ENCODE measurements around the gene TGFB1I1.

The TGFB1I1 gene

DNA sequence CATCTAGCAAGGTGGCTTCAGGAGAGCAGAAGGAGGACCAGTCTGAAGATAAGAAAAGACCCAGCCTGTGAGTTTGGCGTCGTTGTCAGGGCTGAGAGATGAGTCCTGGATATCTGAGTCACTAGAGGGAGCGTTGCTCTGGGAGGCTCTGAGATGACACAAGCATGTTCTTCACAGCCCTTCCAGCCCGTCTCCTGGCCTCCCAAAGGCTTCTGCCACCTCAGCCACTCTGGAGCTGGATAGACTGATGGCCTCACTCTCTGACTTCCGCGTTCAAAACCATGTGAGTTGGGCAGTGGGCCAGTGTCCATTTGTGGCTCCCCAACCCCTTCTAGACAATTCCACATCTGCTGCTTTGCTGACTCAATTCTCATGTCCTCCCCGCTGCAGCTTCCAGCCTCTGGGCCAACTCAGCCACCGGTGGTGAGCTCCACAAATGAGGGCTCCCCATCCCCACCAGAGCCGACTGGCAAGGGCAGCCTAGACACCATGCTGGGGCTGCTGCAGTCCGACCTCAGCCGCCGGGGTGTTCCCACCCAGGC is 2.3 kb downstream of the TGFB1I1 start:
- TF ChIP-seq TEAD4 (IDR thresholded peaks at IDR 0.05) (no peak), EP300 (IDR thresholded peaks at IDR 0.05; ENCODE audit: borderline replicate concordance) (no peak), FOXM1 (IDR thresholded peaks at IDR 0.05; ENCODE audit: borderline replicate concordance, low read depth) (no peak)

DNA sequence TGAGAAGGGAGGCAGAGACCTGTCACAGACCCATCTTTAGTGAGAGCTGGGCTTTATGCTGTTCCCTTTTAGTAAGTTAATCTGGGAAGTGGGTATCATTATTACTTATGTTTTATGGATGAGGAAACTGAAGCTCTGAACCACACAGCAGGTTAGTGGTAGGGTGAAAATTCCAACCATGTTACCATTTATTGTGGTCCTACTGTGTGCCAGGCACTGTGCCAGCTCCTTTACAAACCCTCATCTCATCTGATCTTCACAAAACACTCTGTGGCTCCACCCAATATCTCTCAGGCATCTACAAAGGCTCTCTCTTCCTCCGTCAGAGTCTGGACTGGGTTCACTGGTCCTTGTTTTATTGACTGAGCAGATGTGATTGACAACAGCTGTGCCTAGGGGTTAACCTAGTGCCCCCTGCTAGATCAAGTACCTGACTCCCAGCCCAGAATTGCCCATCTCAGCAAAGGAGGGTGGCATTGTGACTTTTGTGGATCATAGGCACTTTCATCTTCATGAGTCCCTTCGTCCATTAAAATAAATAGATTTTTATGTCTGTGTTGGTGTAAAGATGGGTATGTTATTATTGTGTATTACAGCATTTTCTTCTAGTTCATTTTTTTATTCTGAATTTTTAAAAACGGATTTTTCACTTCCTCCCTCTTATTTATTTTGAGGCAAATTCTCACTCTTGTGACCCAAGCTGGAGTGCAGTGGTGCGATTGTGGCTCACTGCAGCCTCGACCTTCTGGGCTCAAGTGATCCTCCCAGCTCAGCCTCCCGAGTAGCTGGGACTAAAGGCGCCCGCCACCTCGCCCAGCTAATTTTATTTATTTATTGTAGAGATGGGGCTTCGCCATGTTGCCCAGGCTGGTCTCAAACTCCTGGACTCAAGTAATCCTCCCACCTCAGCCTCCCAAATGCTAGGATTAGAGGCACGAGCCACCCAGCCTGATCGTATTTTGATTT is 3.1 kb downstream of the TGFB1I1 start:
- TF ChIP-seq FOXM1 (IDR thresholded peaks at IDR 0.05; ENCODE audit: borderline replicate concordance, low read depth), result no peak

DNA sequence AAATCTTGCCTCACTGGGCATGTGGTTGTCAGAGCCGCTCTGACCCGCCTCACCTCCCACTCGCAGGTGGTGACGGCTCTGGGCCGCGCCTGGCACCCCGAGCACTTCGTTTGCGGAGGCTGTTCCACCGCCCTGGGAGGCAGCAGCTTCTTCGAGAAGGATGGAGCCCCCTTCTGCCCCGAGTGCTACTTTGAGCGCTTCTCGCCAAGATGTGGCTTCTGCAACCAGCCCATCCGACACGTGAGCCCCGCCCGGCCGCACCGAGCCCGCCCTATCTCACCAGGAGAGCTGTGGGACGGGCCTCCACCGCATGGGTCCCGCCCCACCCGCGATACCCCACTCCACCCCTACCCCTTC is 4.0 kb downstream of the TGFB1I1 start:
- TF ChIP-seq, protein P1, sequence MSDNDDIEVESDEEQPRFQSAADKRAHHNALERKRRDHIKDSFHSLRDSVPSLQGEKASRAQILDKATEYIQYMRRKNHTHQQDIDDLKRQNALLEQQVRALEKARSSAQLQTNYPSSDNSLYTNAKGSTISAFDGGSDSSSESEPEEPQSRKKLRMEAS (IDR thresholded peaks at IDR 0.05), result no peak
- no peak for TF ChIP-seq YY1 (IDR thresholded peaks at IDR 0.05; ENCODE audit: low read depth)
- no peak for TF ChIP-seq NFIC (IDR thresholded peaks at IDR 0.05)
- no peak for TF ChIP-seq ZBTB7A (IDR thresholded peaks at IDR 0.05; ENCODE audit: low read depth)
- no peak for TF ChIP-seq RAD21 (IDR thresholded peaks at IDR 0.05; ENCODE audit: low read depth)
- TF ChIP-seq EGR1 (IDR thresholded peaks at IDR 0.05), result no peak
- TF ChIP-seq TAF1 (IDR thresholded peaks at IDR 0.05; ENCODE audit: low read depth), result no peak
- no peak for TF ChIP-seq EP300 (IDR thresholded peaks at IDR 0.05; ENCODE audit: borderline replicate concordance)
- TF ChIP-seq CREB1 (IDR thresholded peaks at IDR 0.05; ENCODE audit: low read depth), result no peak
- TF ChIP-seq TEAD4 (IDR thresholded peaks at IDR 0.05), result no peak
- TF ChIP-seq, protein P2, sequence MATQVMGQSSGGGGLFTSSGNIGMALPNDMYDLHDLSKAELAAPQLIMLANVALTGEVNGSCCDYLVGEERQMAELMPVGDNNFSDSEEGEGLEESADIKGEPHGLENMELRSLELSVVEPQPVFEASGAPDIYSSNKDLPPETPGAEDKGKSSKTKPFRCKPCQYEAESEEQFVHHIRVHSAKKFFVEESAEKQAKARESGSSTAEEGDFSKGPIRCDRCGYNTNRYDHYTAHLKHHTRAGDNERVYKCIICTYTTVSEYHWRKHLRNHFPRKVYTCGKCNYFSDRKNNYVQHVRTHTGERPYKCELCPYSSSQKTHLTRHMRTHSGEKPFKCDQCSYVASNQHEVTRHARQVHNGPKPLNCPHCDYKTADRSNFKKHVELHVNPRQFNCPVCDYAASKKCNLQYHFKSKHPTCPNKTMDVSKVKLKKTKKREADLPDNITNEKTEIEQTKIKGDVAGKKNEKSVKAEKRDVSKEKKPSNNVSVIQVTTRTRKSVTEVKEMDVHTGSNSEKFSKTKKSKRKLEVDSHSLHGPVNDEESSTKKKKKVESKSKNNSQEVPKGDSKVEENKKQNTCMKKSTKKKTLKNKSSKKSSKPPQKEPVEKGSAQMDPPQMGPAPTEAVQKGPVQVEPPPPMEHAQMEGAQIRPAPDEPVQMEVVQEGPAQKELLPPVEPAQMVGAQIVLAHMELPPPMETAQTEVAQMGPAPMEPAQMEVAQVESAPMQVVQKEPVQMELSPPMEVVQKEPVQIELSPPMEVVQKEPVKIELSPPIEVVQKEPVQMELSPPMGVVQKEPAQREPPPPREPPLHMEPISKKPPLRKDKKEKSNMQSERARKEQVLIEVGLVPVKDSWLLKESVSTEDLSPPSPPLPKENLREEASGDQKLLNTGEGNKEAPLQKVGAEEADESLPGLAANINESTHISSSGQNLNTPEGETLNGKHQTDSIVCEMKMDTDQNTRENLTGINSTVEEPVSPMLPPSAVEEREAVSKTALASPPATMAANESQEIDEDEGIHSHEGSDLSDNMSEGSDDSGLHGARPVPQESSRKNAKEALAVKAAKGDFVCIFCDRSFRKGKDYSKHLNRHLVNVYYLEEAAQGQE (IDR thresholded peaks at IDR 0.05; ENCODE audit: low read depth), result no peak
- TF ChIP-seq CEBPB (IDR thresholded peaks at IDR 0.05), result no peak
- no peak for TF ChIP-seq TCF12 (IDR thresholded peaks at IDR 0.05; ENCODE audit: low read depth)
- TF ChIP-seq, protein P3, sequence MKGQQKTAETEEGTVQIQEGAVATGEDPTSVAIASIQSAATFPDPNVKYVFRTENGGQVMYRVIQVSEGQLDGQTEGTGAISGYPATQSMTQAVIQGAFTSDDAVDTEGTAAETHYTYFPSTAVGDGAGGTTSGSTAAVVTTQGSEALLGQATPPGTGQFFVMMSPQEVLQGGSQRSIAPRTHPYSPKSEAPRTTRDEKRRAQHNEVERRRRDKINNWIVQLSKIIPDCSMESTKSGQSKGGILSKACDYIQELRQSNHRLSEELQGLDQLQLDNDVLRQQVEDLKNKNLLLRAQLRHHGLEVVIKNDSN (IDR thresholded peaks at IDR 0.05), result no peak
- TF ChIP-seq FOXM1 (IDR thresholded peaks at IDR 0.05; ENCODE audit: borderline replicate concordance, low read depth), result no peak

DNA sequence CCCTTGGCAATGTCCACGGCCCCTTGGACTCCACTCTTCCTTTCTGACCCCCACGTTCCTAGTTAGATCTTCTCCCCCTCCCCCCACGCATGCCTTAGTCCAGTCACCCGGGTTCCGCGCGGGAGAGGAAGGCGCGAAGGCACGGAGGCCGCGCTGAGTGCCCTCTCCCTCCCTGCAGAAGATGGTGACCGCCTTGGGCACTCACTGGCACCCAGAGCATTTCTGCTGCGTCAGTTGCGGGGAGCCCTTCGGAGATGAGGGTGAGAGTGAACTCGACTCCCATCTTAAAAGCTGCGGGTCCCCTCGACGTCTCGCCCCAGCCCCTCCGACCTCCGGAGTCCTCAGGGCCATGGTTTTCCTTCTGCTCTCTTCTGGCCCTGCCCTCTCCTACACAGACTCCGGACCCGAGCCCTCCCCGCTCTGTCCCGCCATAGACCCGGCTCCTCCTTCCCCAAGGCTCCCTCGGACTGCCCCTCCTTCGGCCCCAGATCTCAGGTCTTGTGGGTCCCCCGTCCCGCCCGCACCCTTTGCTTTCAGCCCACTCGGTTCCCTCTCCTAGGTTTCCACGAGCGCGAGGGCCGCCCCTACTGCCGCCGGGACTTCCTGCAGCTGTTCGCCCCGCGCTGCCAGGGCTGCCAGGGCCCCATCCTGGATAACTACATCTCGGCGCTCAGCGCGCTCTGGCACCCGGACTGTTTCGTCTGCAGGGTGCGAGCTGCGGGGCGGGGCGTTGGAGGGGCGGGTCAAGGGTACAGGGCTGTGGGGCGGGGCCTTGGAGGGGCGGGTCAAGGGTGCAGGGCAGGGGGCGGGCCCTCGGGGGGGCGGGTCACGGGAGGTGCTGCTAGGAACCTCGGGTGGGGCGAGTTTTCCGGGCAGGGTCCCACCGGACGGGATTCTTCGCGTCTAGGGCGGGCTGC is 4.6 kb downstream of the TGFB1I1 start:
- no peak for TF ChIP-seq CEBPB (IDR thresholded peaks at IDR 0.05)
- no peak for TF ChIP-seq RAD21 (IDR thresholded peaks at IDR 0.05; ENCODE audit: low read depth)
- TF ChIP-seq CREB1 (IDR thresholded peaks at IDR 0.05; ENCODE audit: low read depth), result no peak
- no peak for TF ChIP-seq FOXM1 (IDR thresholded peaks at IDR 0.05; ENCODE audit: borderline replicate concordance, low read depth)
- no peak for TF ChIP-seq NFIC (IDR thresholded peaks at IDR 0.05)
- TF ChIP-seq, protein P1 (IDR thresholded peaks at IDR 0.05), result no peak
- TF ChIP-seq EGR1 (IDR thresholded peaks at IDR 0.05), result no peak
- TF ChIP-seq, protein P2 (IDR thresholded peaks at IDR 0.05; ENCODE audit: low read depth), result no peak

DNA sequence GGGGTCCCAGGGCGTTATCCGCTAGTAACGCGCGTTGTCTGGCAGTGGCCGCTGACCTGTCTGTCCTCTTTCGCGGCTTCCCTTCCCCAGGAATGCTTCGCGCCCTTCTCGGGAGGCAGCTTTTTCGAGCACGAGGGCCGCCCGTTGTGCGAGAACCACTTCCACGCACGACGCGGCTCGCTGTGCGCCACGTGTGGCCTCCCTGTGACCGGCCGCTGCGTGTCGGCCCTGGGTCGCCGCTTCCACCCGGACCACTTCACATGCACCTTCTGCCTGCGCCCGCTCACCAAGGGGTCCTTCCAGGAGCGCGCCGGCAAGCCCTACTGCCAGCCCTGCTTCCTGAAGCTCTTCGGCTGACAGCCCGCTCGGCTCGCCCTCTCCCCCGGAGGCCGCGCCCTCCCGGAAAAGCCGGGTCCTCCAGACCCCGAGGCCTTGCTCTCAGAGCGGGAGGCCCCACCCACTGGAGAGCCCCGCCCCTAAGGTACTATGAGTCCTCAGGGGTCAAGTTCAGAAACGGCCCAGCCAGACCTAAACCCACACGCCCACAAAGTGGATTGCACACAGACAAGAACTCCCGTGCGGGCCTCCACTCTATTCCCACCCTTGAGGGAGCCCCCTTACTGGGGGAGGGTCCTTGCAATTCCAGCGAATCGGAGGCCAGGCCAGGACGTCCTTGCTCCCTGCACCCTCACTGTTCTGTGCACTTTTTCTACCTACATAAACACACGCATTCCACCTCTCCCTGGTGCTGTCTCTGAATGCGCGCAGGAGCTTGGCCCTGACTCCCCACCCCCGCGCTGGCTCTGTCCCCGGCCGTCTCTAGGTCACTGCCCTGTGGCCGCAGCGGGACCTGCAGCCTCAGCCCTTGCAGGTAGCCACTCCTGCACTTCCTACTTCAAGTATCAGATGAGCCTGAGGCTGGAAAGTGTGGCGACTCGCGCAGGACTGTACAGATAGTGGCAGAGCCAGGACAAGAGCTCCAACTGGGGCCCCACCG is 5.6 kb downstream of the TGFB1I1 start:
- TF ChIP-seq CEBPB (IDR thresholded peaks at IDR 0.05) (no peak), TAF1 (IDR thresholded peaks at IDR 0.05; ENCODE audit: low read depth) (no peak), CREB1 (IDR thresholded peaks at IDR 0.05; ENCODE audit: low read depth) (no peak), TEAD4 (IDR thresholded peaks at IDR 0.05) (no peak), FOXM1 (IDR thresholded peaks at IDR 0.05; ENCODE audit: borderline replicate concordance, low read depth) (no peak), EGR1 (IDR thresholded peaks at IDR 0.05) (no peak), ZBTB7A (IDR thresholded peaks at IDR 0.05; ENCODE audit: low read depth) (no peak), YY1 (IDR thresholded peaks at IDR 0.05; ENCODE audit: low read depth) (no peak), EP300 (IDR thresholded peaks at IDR 0.05; ENCODE audit: borderline replicate concordance) (no peak), RAD21 (IDR thresholded peaks at IDR 0.05; ENCODE audit: low read depth) (no peak), TCF12 (IDR thresholded peaks at IDR 0.05; ENCODE audit: low read depth) (no peak)
- TF ChIP-seq, protein P3 (IDR thresholded peaks at IDR 0.05), result no peak
- TF ChIP-seq, protein P2 (IDR thresholded peaks at IDR 0.05; ENCODE audit: low read depth), result no peak

Data from Ishikawa (cell line).